Activated CD8-positive, alpha-beta memory T cell treated with anti-CD3 and anti-CD28 coated beads for 24 hours (primary cell): ENCODE results near the gene GPR50.

Experiments
- DNase-seq: peaks from one replicate; pipeline ENCODE4 v3.0.0-alpha.2; 2020

Gene GPR50

GRCh38 chrX:151228935-151229334 is 52.6 kb downstream of the GPR50 start:
- no peak for DNase-seq
